GM19193 (cell line): ENCODE results near the gene TTC39B.

Source experiments
- POLR2A ChIP-seq: IDR thresholded peaks from 4 replicates; pipeline ENCODE4 v1.6.1; 2011; ENCODE audit not compliant: insufficient read depth, insufficient read length; ENCODE audit errors: extremely low read depth

Gene TTC39B

GRCh38 chr9:15149450-15149849 lies 157.6 kb downstream of the TTC39B start:
- TF ChIP-seq POLR2A, result no peak

GRCh38 chr9:15146268-15146700 lies 160.7 kb downstream of the TTC39B start:
- TF ChIP-seq POLR2A, result no peak

- no peak for TF ChIP-seq POLR2A
Measured at GRCh38 chr9:15144622-15145061, 162.4 kb downstream of the TTC39B start.

GRCh38 chr9:15142878-15143534 lies 164.0 kb downstream of the TTC39B start:
- TF ChIP-seq POLR2A, result no peak

GRCh38 chr9:15140051-15140450 lies 167.0 kb downstream of the TTC39B start:
- TF ChIP-seq POLR2A, result no peak

- TF ChIP-seq POLR2A, result no peak
Measured at GRCh38 chr9:15139469-15139868, 167.5 kb downstream of the TTC39B start.

GRCh38 chr9:15138357-15138686 lies 168.7 kb downstream of the TTC39B start:
- TF ChIP-seq POLR2A, result no peak

GRCh38 chr9:15137658-15138356 lies 169.2 kb downstream of the TTC39B start:
- no peak for TF ChIP-seq POLR2A

- TF ChIP-seq POLR2A, result no peak
Measured at GRCh38 chr9:15137089-15137488, 169.9 kb downstream of the TTC39B start.

- no peak for TF ChIP-seq POLR2A
Measured at GRCh38 chr9:15136646-15137045, 170.4 kb downstream of the TTC39B start.

GRCh38 chr9:15135164-15135792 lies 171.7 kb downstream of the TTC39B start:
- no peak for TF ChIP-seq POLR2A

GRCh38 chr9:15133488-15133887 lies 173.5 kb downstream of the TTC39B start:
- TF ChIP-seq POLR2A, result no peak

GRCh38 chr9:15132091-15132490 lies 174.9 kb downstream of the TTC39B start:
- no peak for TF ChIP-seq POLR2A

GRCh38 chr9:15131094-15131493 lies 175.9 kb downstream of the TTC39B start:
- no peak for TF ChIP-seq POLR2A

GRCh38 chr9:15127831-15128230 lies 179.2 kb downstream of the TTC39B start:
- no peak for TF ChIP-seq POLR2A

- TF ChIP-seq POLR2A, result no peak
Measured at GRCh38 chr9:15121630-15122029, 185.4 kb downstream of the TTC39B start.
